DND-41 (cell line): ENCODE results near the gene PDE6B.
"Not testable (repeated sequence)": the region's sequence is repeated elsewhere in the genome, so short reads cannot be mapped to it uniquely, and the experiment has no call there.

Source experiments
- ATAC-seq: fragments of 200-7000 bp; cut with Tn5 transposase; 3 replicates; pipeline ENCODE4 v1.9.1; 2021; ENCODE audit warnings: low read depth; ENCODE audit not compliant: insufficient read depth
- DNase-seq: peaks from one replicate; pipeline ENCODE4 v3.0.0-alpha.2; 2020
- H2AFZ ChIP-seq: 2 replicates; pipeline ENCODE4 v1.6.0; 2012; ENCODE audit warnings: low read depth, low read length
- H3K27ac ChIP-seq: 2 replicates; pipeline ENCODE4 v1.5.1; 2012; ENCODE audit warnings: low read length, inconsistent platforms
- H3K27me3 ChIP-seq: fragments of 200-600 bp; sonication (generic); 2 replicates; pipeline ENCODE4 v1.6.0; 2012; ENCODE audit warnings: low read length, mild to moderate bottlenecking, inconsistent platforms; ENCODE audit not compliant: insufficient read depth, poor library complexity
- H3K36me3 ChIP-seq: 2 replicates; pipeline ENCODE4 v1.5.1; 2012; ENCODE audit warnings: low read length, inconsistent platforms; ENCODE audit not compliant: insufficient read depth
- H3K4me1 ChIP-seq: 2 replicates; pipeline ENCODE4 v1.5.1; 2012; ENCODE audit warnings: mild to moderate bottlenecking, low read length; ENCODE audit not compliant: insufficient read depth
- H3K4me2 ChIP-seq: 2 replicates; pipeline ENCODE4 v1.6.0; 2012; ENCODE audit warnings: mild to moderate bottlenecking, moderate library complexity, low read length, inconsistent platforms; ENCODE audit not compliant: insufficient read depth
- H3K4me3 ChIP-seq, 2 experiments: fragments of 200-600 bp in 1 of 2; shearing (Covaris generic) in 1 of 2; 2 replicates each; pipeline ENCODE4 v1.5.1; 2012 to 2016; ENCODE audit warnings: inconsistent platforms in 2 of 2, low read length in 2 of 2, mild to moderate bottlenecking in 2 of 2, low read depth in 1 of 2, moderate library complexity in 1 of 2
- H3K79me2 ChIP-seq: 2 replicates; pipeline ENCODE4 v1.6.0; 2012; ENCODE audit warnings: low read length, inconsistent platforms; ENCODE audit not compliant: insufficient read depth
- H3K9ac ChIP-seq: 2 replicates; pipeline ENCODE4 v1.6.0; 2012; ENCODE audit warnings: low read depth, mild to moderate bottlenecking, inconsistent platforms, low read length, moderate library complexity
- H3K9me3 ChIP-seq: 2 replicates; pipeline ENCODE4 v1.5.1; 2012; ENCODE audit warnings: low read length, moderate library complexity, mild to moderate bottlenecking, inconsistent platforms; ENCODE audit not compliant: insufficient read depth, severe bottlenecking
- H4K20me1 ChIP-seq: 2 replicates; pipeline ENCODE4 v1.6.0; 2012; ENCODE audit warnings: low read length; ENCODE audit not compliant: insufficient read depth
- EZH2 ChIP-seq: IDR thresholded peaks from 3 replicates; pipeline ENCODE4 v1.6.1; 2012; ENCODE audit warnings: borderline replicate concordance, low read depth, mild to moderate bottlenecking, moderate library complexity, low read length, inconsistent platforms; ENCODE audit not compliant: severe bottlenecking
- TF ChIP-seq, protein P1 (sequence below): IDR thresholded peaks from 2 replicates; pipeline ENCODE4 v1.5.1; 2012; ENCODE audit warnings: borderline replicate concordance, low read length, moderate library complexity, mild to moderate bottlenecking; ENCODE audit not compliant: poor library complexity, severe bottlenecking; ENCODE audit errors: extremely low read depth

The PDE6B gene

DNA sequence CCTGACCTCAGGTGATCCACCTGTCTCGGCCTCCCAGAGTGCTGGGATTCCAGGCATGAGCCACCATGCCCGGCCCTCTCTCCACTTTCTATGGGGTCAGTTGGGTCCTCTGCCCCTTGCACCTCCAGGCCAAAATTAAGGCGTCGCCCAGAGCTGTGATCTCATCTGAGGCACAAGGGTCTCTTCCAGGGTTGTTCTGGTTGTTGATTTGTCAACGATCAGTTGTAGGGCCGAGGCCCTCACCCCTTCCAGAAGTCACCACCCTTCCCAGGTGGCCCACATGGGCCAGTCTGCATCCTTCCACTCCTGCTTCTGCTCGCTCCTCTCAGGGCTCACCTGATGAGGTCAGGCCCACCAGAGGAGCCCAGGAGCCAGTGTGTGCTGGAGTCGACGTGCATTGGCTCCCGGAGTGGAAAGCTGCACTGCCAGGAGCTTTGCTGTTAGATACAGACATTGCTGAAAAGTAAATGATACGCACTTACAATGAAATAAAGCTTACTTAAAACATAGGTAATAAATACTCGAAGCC is 35.0 kb upstream of the PDE6B start:
- no peak for TF ChIP-seq EZH2
- TF ChIP-seq, protein P1, sequence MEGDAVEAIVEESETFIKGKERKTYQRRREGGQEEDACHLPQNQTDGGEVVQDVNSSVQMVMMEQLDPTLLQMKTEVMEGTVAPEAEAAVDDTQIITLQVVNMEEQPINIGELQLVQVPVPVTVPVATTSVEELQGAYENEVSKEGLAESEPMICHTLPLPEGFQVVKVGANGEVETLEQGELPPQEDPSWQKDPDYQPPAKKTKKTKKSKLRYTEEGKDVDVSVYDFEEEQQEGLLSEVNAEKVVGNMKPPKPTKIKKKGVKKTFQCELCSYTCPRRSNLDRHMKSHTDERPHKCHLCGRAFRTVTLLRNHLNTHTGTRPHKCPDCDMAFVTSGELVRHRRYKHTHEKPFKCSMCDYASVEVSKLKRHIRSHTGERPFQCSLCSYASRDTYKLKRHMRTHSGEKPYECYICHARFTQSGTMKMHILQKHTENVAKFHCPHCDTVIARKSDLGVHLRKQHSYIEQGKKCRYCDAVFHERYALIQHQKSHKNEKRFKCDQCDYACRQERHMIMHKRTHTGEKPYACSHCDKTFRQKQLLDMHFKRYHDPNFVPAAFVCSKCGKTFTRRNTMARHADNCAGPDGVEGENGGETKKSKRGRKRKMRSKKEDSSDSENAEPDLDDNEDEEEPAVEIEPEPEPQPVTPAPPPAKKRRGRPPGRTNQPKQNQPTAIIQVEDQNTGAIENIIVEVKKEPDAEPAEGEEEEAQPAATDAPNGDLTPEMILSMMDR: no peak
- Histone ChIP-seq H4K20me1 (no peaks in the 10 kb centered on the region), H3K79me2 (no peaks in the 10 kb centered on the region), H3K4me2 (no peak overlapping the region), H3K9ac (no peak overlapping the region), H3K4me3 (no peak overlapping the region), H3K27me3 (no peaks in the 10 kb centered on the region), H3K9me3 (no peaks in the 10 kb centered on the region), H3K4me1 (no peaks in the 10 kb centered on the region), H3K27ac (no peak overlapping the region), H2AFZ (no peak overlapping the region), H3K36me3 (no peaks in the 10 kb centered on the region)
- ATAC-seq: no peak
- no peak for DNase-seq

DNA sequence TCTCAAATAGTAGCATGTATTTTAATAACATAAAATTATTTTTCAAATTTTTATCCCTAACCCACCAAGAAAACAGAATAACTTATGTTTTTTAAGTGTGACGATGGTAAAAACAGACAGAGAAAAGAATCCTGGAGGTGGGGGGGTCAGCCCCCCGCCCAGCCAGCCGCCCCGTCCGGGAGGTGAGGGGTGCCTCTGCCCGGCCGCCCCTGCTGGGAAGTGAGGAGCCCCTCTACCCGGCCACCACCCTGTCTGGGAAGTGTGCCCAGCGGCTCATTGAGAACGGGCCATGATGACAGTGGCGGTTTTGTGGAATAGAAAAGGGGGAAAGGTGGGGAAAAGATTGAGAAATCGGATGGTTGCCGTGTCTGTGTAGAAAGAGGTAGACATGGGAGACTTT is 33.2 kb upstream of the PDE6B start:
- ATAC-seq, H3K4me3 ChIP-seq, H3K79me2 ChIP-seq, DNase-seq, H3K4me2 ChIP-seq, H3K27me3 ChIP-seq, H3K4me1 ChIP-seq, H3K9me3 ChIP-seq, H3K9ac ChIP-seq, H4K20me1 ChIP-seq, H3K36me3 ChIP-seq, H3K27ac ChIP-seq, H2AFZ ChIP-seq: not testable (repeated sequence)

DNA sequence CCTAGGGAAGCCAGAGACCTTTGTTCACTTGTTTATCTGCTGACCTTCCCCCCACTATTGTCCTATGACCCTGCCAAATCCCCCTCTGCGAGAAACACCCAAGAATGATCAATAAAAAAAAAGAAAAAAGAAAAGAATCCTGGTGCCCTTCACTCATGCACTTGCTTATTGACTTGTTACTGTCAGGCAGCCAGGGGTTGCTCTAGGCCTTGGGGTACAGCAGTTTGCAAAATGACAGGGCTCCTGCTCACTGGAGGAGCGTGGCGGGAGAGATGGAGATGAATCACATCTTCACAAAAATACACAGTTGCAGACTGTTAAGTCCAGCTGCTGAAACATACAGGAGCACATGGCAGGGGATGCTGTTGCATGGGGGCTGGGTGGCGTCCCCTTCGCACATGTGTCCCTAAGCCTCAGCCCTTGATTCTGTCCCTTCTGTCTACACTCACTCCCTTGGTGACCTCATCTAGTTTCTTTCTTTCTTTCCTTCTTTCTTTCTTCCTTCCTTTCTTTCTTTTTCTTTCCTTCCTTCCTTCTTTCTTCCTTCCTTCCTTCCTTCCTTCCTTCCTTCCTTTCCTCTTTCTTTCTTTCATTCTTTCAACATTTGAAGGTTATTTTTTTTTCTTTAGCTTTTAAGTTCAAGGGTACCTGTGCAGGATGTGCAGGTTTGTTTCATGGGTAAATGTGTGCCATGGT is 32.4 kb upstream of the PDE6B start:
- H3K27me3 ChIP-seq: no peaks in the 10 kb centered on the region
- H3K9me3 ChIP-seq: no peaks in the 10 kb centered on the region
- H3K4me2 ChIP-seq: no peak overlapping the region
- H3K36me3 ChIP-seq: no peaks in the 10 kb centered on the region
- H2AFZ ChIP-seq: no peak overlapping the region
- no peaks in the 10 kb centered on the region for H3K79me2 ChIP-seq
- H3K4me3 ChIP-seq: no peak overlapping the region
- no peak for ATAC-seq
- no peak for TF ChIP-seq EZH2
- TF ChIP-seq, protein P1: no peak
- H3K27ac ChIP-seq: no peak overlapping the region
- no peaks in the 10 kb centered on the region for H4K20me1 ChIP-seq
- no peaks in the 10 kb centered on the region for H3K4me1 ChIP-seq
- H3K9ac ChIP-seq: no peak overlapping the region
- DNase-seq: no peak

DNA sequence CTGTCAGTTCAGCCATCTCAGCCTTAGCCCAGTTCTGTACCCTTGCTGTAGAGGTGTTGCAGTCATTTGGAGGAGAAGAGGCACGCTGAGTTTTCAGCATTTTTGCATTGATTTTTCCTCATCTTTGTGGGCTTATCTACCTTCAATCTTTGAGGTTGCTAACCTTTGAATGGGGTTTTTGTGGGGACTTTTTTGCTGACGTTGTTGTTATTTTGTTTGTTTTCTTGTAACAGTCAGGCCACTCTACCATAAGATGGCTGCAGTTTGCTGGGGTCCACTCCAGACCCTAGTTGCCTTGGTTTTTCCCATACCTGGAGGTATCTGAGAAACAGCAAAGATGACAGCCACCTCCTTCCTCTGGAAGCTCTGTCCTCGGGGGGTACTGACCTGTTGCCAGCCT is 26.4 kb upstream of the PDE6B start:
- TF ChIP-seq, protein P1: no peak
- no peak for TF ChIP-seq EZH2
- no peaks in the 10 kb centered on the region for H3K4me1 ChIP-seq
- no peak overlapping the region for H3K4me3 ChIP-seq
- H3K9me3 ChIP-seq: no peaks in the 10 kb centered on the region
- H3K79me2 ChIP-seq: no peaks in the 10 kb centered on the region
- no peaks in the 10 kb centered on the region for H3K36me3 ChIP-seq
- H3K9ac ChIP-seq: no peak overlapping the region
- DNase-seq (no peak), ATAC-seq (no peak)
- no peak overlapping the region for H3K27ac ChIP-seq
- H2AFZ ChIP-seq: no peak overlapping the region
- no peak overlapping the region for H3K4me2 ChIP-seq
- H4K20me1 ChIP-seq: no peaks in the 10 kb centered on the region
- H3K27me3 ChIP-seq: no peaks in the 10 kb centered on the region
